Measurements from ENCODE around the gene ADORA3.
A peak's percentile ranks its signal among the peaks of the same experiment; 100 is the strongest.
"Not testable (repeated sequence)": the region's sequence is repeated elsewhere in the genome, so short reads cannot be mapped to it uniquely, and the experiment has no call there.

The ADORA3 gene

DNA sequence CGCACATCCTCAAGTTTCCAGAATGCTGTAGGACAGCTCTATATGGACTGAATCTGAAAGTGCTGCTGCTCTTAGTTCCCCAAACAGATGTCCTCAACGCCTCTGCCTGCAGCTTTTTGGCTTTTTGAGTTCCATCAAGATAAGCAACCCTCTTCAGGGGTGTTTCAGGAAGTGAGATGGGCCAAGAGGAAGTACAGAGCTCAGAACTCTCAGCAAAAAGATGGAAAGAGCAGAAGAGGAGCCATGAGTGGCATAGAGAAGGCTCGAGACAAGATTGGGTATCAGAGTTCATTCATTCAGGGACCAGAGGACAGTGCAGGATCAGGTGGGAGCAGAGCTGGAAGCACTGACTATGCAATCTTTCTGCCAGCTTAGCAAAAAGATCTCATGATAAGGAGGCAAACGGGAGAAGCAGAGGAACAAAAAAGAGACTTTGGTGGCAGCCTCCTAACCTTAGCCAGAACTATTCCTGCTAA lies at the start of gene ADORA3, which contains the start of gene TMIGD3:
ADORA3 (minus strand) TSS at position 49 of the 476 bp plus-strand sequence. CDS start 279 bp downstream, outside the sequence.
TMIGD3 (minus strand) TSS at position 49 of the 476 bp plus-strand sequence. CDS start 279 bp downstream, outside the sequence.
- no peaks in the 10 kb centered on the region for H3K27me3 ChIP-seq (ENCODE audit: control insufficient read depth, insufficient read depth, low read length)
- H3K4me1 ChIP-seq (ENCODE audit: control insufficient read depth, insufficient read depth, low read length) = peaks cover 18% of the 10 kb centered on the region
- H3K36me3 ChIP-seq (ENCODE audit: control insufficient read depth, insufficient read depth, low read length) = no peaks in the 10 kb centered on the region
- H3K9ac ChIP-seq (ENCODE audit: low read length) = no peak within 1 kb of the TSS
- H3K4me3 ChIP-seq (ENCODE audit: low read length) = peak within 1 kb of the TSS; percentile 6
- H3K27ac ChIP-seq (ENCODE audit: low read depth, low read length) = no peak within 1 kb of the TSS

DNA sequence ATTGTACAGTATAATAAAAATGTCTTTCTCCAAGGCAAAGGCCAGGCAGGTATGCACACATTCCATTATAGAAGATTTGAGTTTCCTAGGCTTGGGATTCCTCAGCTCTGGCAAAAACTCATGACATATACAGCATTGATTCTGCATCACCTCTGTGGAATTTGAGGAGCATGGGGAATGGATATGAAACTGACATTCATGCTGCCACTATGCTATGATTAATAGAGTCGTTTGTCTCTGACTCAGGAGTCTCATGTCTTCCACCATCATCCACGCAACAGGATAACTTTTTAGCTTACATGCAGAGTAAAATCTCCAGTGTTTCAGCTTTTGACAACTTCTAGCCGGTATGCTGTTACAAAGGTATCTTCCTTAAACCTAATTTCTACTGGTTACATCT lies 49.8 kb upstream of the ADORA3 start:
- Histone ChIP-seq H3K27ac (ENCODE audit: low read depth, low read length) (peak overlapping the region; percentile 74), H3K36me3 (ENCODE audit: control insufficient read depth, insufficient read depth, low read length) (no peaks in the 10 kb centered on the region), H3K9ac (ENCODE audit: low read length) (no peak overlapping the region)

DNA sequence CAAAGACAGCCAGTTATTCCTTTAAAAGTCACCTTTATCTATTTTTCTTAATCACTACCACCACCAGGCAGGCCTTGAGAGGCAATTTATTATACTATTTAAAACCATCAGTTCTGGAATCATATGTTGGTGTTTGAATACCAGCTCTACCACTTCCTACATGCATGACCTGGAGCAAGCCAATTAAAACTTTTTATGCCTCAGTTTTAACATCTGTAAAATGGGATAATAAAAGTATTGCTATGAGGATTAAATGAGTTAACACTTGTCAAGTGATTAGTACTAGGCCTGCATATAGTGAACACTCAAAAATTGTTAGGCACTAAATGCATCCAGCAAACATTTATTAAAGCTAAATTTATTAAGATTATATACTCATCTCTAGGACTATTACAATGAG lies 49.2 kb upstream of the ADORA3 start:
- no peak overlapping the region for H3K9ac ChIP-seq (ENCODE audit: low read length)
- H3K27me3 ChIP-seq (ENCODE audit: control insufficient read depth, insufficient read depth, low read length) = no peaks in the 10 kb centered on the region
- H3K4me3 ChIP-seq (ENCODE audit: low read length) = no peak overlapping the region
- peaks cover 9% of the 10 kb centered on the region for H3K4me1 ChIP-seq (ENCODE audit: control insufficient read depth, insufficient read depth, low read length)
- peak overlapping the region; percentile 74 for H3K27ac ChIP-seq (ENCODE audit: low read depth, low read length)
- no peaks in the 10 kb centered on the region for H3K36me3 ChIP-seq (ENCODE audit: control insufficient read depth, insufficient read depth, low read length)

More for the DNA sequence above, 49.8 kb upstream of the ADORA3 start:
- H3K27me3 ChIP-seq (ENCODE audit: control insufficient read depth, insufficient read depth, low read length) = no peaks in the 10 kb centered on the region
- H3K4me1 ChIP-seq (ENCODE audit: control insufficient read depth, insufficient read depth, low read length) = peaks cover 9% of the 10 kb centered on the region
- no peak overlapping the region for H3K4me3 ChIP-seq (ENCODE audit: low read length)

DNA sequence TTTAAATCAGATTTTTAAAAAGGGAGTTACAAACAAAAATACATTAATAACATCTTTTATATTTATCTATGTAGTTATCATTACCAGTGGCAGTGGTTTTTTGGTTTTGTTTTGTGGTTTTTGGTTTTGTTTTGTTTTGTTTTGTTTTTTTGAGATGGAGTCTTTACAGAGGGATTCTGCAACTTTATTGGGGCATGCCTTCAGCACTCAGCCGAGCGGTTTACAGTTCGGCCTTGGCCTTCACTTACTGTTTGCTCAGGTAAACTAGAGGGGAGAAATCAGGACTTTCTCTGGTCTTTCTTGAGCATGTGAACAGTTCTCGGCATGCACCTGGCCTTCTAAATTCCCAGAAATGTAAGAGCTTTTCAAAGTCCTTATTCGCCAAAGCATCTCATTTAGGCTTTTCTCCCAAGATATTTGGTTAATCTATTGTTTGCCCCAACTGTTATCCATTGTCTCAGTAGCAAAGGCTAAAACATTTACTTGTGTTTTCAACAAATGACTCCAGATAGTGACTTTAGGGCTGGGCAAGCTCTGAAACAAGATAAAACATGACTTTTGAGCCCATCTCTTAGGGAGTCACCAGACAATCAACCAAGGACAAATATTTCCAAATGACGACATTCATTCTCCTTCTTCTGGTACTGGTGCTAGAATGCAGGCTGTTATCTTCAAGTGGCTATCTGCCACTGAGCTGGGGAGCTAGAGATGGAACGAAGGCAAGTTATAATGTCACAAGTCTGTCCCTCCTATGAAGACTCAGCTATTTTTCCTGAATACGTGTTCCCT lies 48.4 kb upstream of the ADORA3 start:
- H3K27ac ChIP-seq (ENCODE audit: low read depth, low read length) = no peak overlapping the region
- no peaks in the 10 kb centered on the region for H3K36me3 ChIP-seq (ENCODE audit: control insufficient read depth, insufficient read depth, low read length)
- no peaks in the 10 kb centered on the region for H3K27me3 ChIP-seq (ENCODE audit: control insufficient read depth, insufficient read depth, low read length)
- H3K9ac ChIP-seq (ENCODE audit: low read length) = no peak overlapping the region
- H3K4me1 ChIP-seq (ENCODE audit: control insufficient read depth, insufficient read depth, low read length) = peaks cover 9% of the 10 kb centered on the region
- H3K4me3 ChIP-seq (ENCODE audit: low read length) = no peak overlapping the region

DNA sequence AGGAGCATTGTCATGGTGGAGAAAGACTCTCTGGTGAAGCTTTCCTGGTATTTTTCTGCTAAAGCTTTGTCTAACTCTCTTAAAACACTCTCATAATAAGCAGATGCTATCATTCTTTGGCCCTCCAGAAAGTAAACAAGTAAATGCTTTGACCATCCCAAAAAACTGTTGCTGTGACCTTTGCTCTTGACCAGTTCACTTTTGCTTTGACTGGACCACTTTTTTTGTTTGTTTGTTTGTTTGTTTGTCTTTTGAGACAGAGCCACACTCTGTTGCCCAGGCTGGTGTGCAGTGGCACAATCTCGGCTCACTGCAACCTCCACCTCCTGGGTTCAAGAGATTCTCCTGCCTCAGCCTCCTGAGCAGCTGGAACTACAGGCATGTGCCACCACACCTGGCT lies 44.4 kb upstream of the ADORA3 start:
- not testable (repeated sequence) for H3K27ac ChIP-seq (ENCODE audit: low read depth, low read length); H3K4me3 ChIP-seq (ENCODE audit: low read length); H3K9ac ChIP-seq (ENCODE audit: low read length); H3K4me1 ChIP-seq (ENCODE audit: control insufficient read depth, insufficient read depth, low read length); H3K36me3 ChIP-seq (ENCODE audit: control insufficient read depth, insufficient read depth, low read length); H3K27me3 ChIP-seq (ENCODE audit: control insufficient read depth, insufficient read depth, low read length)

DNA sequence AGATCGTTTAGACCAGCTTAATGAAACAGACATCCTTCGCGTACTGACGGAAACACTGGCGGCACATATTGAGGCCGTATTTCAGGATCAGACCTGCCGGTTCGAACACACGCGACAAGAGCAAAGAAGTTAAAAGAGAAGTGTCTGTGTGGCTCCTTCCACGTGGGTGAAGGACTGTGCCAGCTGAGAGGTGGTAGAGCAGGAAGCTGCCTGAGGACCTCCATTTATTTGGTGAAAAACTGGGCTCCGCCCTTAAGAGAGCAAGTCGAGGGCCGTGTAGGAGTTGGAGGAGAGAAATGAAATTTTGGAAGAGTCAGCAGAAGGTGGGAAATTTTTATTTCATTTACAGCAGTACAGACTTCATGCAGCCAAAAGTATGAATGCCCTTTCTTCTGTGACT lies 38.8 kb upstream of the ADORA3 start:
- Histone ChIP-seq H3K4me3 (ENCODE audit: low read length) (no peak overlapping the region), H3K4me1 (ENCODE audit: control insufficient read depth, insufficient read depth, low read length) (peaks cover 5% of the 10 kb centered on the region), H3K9ac (ENCODE audit: low read length) (no peak overlapping the region), H3K27ac (ENCODE audit: low read depth, low read length) (peak overlapping the region; percentile 63), H3K36me3 (ENCODE audit: control insufficient read depth, insufficient read depth, low read length) (no peaks in the 10 kb centered on the region), H3K27me3 (ENCODE audit: control insufficient read depth, insufficient read depth, low read length) (no peaks in the 10 kb centered on the region)

DNA sequence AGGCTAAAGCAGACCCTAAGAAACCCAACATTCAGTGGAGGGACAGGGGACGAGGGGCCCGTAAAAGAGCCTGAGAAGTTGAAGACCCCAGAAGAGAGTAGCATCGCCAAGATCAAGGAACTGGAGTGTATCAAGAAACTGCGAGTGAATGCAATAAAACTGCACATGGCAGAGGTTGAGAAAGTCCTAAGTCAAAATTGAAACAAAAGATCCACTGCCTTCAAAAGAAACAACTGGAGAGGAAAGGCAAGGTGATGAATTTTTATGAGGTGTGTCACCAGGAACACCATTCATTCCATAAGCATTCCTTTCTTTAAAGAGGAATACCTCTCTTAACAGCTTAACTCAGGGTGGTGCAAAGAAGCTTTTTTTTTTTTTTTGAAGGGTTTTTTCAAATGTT lies 38.3 kb upstream of the ADORA3 start:
- no peak overlapping the region for H3K9ac ChIP-seq (ENCODE audit: low read length)
- no peaks in the 10 kb centered on the region for H3K27me3 ChIP-seq (ENCODE audit: control insufficient read depth, insufficient read depth, low read length)
- peak overlapping the region; percentile 63 for H3K27ac ChIP-seq (ENCODE audit: low read depth, low read length)
- H3K36me3 ChIP-seq (ENCODE audit: control insufficient read depth, insufficient read depth, low read length) = no peaks in the 10 kb centered on the region
- peaks cover 5% of the 10 kb centered on the region for H3K4me1 ChIP-seq (ENCODE audit: control insufficient read depth, insufficient read depth, low read length)
- H3K4me3 ChIP-seq (ENCODE audit: low read length) = no peak overlapping the region

DNA sequence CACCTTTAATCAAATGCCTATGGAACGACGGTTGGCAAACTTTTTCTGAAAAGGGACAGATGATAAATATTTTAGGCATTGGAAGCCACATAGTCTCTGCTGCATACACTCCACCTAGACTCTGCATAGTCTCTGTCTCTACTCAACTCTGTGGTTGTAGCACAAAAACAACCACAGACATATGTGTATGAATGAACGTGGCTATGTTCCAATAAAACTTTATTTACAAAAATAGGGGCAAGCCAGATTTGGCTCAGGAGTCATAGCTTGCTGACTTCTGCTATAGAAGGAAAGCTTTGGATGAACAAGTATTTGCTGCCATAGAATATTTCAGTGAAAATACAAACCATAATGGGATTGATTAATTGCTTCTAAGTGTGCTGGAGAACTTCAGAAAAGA lies 37.5 kb upstream of the ADORA3 start:
- Histone ChIP-seq H3K27me3 (ENCODE audit: control insufficient read depth, insufficient read depth, low read length) (no peaks in the 10 kb centered on the region), H3K4me1 (ENCODE audit: control insufficient read depth, insufficient read depth, low read length) (peaks cover 12% of the 10 kb centered on the region), H3K27ac (ENCODE audit: low read depth, low read length) (peak overlapping the region; percentile 63), H3K4me3 (ENCODE audit: low read length) (no peak overlapping the region), H3K36me3 (ENCODE audit: control insufficient read depth, insufficient read depth, low read length) (no peaks in the 10 kb centered on the region), H3K9ac (ENCODE audit: low read length) (no peak overlapping the region)

DNA sequence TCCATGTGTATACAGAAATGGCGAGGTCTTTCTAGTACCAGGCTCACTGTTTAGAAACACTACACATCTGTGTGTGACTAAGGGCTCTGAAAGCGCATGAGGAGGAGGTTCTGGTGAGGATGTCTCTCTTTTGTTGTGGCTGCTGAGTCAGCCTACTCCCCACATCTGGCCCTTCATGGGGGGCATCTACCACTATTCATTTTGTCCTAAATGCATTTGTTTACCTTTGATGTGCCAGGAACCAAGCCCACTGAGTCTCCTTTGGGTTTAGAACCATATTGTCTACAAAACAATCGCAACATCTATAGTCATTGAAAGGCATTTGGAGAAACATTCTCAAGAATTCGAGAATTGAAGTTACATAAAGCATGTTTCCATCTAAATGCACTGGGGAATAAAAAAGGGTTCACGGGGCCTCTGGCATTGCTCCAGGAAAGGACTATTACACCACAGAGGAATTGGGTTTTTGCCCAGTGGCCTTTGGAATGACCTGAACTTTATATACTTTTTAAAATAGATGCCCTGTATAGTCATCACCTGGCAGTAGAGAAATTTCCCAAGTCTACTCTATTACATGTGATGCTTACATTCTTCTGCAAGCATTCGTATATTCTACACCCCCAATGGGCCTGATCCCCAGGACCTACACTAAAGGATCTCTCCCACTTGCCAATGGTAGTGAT lies 35.1 kb upstream of the ADORA3 start:
- no peaks in the 10 kb centered on the region for H3K27me3 ChIP-seq (ENCODE audit: control insufficient read depth, insufficient read depth, low read length)
- H3K27ac ChIP-seq (ENCODE audit: low read depth, low read length) = peak overlapping the region; percentile 38
- peaks cover 26% of the 10 kb centered on the region for H3K4me1 ChIP-seq (ENCODE audit: control insufficient read depth, insufficient read depth, low read length)
- no peak overlapping the region for H3K4me3 ChIP-seq (ENCODE audit: low read length)
- H3K36me3 ChIP-seq (ENCODE audit: control insufficient read depth, insufficient read depth, low read length) = no peaks in the 10 kb centered on the region
- no peak overlapping the region for H3K9ac ChIP-seq (ENCODE audit: low read length)

DNA sequence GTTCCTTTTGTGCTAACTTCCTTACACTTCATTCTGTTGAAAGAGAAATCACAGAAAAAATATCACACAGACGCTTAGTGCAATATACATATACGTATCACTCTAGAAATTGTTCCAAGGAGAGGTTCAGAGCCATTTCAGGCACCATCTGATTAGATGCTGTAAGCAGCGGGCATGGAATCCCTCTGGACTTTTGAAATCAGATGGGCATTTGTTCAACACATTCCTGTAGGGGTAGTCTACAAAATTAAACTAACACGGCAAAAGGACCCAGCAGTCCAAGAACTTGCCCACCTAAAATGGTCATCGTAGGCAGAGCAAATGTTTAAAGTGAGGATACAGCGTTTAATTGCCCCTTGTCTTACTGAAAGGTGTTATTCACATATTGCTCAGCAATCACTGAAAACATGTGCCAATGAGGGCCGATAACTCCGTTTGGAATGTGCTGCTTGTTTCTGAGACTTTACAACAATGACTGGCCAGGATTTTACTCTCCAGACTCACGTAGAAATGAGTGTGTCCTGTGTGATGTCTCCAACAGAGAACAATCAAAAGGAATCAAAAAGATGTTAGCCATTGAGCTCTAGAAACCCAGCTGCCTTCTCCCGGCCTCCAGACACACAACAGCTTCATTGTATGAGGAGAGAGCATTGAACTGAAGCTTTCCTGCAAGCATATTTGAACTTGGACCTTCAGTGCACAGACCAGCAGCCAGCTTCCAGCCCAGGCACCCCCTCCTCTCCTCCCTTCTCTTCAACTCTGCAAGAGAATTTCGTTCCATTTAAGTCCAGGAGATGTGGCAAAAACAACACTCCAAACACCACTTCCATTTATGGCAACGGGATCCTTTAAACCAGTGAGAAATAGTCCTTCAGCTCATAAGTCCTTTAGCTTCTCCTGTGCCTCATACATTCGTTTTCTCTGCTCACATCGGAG lies 32.1 kb upstream of the ADORA3 start:
- Histone ChIP-seq H3K9ac (ENCODE audit: low read length) (peak overlapping the region; percentile 5), H3K4me3 (ENCODE audit: low read length) (no peak overlapping the region), H3K27me3 (ENCODE audit: control insufficient read depth, insufficient read depth, low read length) (no peaks in the 10 kb centered on the region), H3K36me3 (ENCODE audit: control insufficient read depth, insufficient read depth, low read length) (no peaks in the 10 kb centered on the region), H3K4me1 (ENCODE audit: control insufficient read depth, insufficient read depth, low read length) (peaks cover 26% of the 10 kb centered on the region), H3K27ac (ENCODE audit: low read depth, low read length) (peak overlapping the region; percentile 88)

DNA sequence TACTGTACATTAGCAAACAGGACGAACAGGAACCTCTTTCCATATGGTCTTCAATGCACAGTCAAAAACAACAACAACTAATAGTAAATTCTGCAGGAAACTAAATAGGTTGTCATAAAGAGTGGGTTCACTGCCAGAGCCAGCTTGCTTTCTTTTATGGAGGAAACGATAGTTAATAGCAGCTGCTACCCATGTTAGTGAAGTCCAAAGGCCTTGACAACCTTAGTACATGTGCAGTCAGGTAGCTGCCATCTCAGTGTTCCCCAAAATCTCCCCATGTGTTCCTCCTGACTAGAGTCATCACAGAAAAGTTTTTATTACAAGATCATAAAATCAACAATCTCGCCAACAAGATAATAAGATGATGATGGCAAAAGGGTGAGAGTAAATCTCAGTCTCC lies 16.6 kb upstream of the ADORA3 start:
- Histone ChIP-seq H3K9ac (ENCODE audit: low read length) (no peak overlapping the region), H3K36me3 (ENCODE audit: control insufficient read depth, insufficient read depth, low read length) (no peaks in the 10 kb centered on the region), H3K4me3 (ENCODE audit: low read length) (no peak overlapping the region), H3K27ac (ENCODE audit: low read depth, low read length) (no peak overlapping the region), H3K27me3 (ENCODE audit: control insufficient read depth, insufficient read depth, low read length) (no peaks in the 10 kb centered on the region), H3K4me1 (ENCODE audit: control insufficient read depth, insufficient read depth, low read length) (peaks cover 8% of the 10 kb centered on the region)
